ENCODE results near the gene TMPRSS11A. TPM values are rescaled to one million over a fixed set of nuclear protein-coding genes. Genes with fewer than 3 reads are reported as not detected.

The TMPRSS11A gene
- total and polyA plus RNA-seq, 2 of the 8 experiments (the other 6 are each of a cell fraction or from before 2014, with no cell fraction given) = not detected

DNA sequence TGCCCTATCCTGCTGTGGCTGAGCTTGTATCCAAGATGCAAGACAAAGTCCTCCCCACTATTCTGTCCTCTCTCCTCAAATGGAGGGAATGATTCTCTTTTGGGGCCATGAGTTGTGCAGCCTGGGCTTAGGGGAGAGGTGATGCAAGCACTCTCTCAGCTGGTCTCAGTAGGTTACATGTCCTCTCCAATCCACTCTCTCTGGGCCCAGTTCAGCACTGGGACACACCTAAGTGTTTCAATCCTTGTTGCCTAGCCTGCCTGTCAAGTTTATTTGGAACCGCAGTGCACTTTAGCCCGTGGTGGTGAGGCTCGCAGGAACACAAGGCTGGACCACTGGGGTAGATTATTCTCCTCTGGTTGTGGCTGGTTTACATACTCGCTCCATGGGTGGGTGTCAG, 55.6 kb downstream of the TMPRSS11A start:
- CTCF ChIA-PET (ENCODE audit: partially characterized antibody) = interaction anchor here (1.3 to 1.6 kb wide), 2 partner anchors 10 to 15 kb away, joined by 3 to 4 read pairs; no protein-coding TSS in a partner anchor
- H4K91ac ChIP-seq (replicated peaks; ENCODE audit: insufficient read length, low read length) = no peak overlapping the region
- WGBS, 2 experiments (ENCODE audit: extremely low coverage in 1 of 2, insufficient coverage in 1 of 2, insufficient read length in 1 of 2, insufficient replicate concordance in 2 of 2, low coverage in 1 of 2, low lambda C conversion rate in 2 of 2, missing lambda C conversion rate in 1 of 2) = 96% methylated on average over 4 of the region's 4 CpGs; no CpG with 5 or more reads in 1 of the 2 experiments
- H4K20me1 ChIP-seq (replicated peaks in 1 of 2; ENCODE audit: control insufficient read depth in 1 of 2, insufficient read depth in 2 of 2, low read length in 2 of 2) = no peaks in the 10 kb centered on the region
- FAIRE-seq = no peak
- no peak for DNase-seq (ENCODE audit: low read depth in 1 of 2, low spot score in 2 of 2)
- no peak overlapping the region for H3K4me2 ChIP-seq (ENCODE audit: insufficient read depth in 1 of 2, low read depth in 2 of 2, low read length in 2 of 2)
- no peak overlapping the region; the same call in 1 of the 2 replicates for H4K8ac ChIP-seq (ENCODE audit: extremely low read depth, insufficient read depth, low read length)
- H3K27me3 ChIP-seq (replicated peaks in 1 of 4; ENCODE audit: control insufficient read depth in 3 of 4, extremely low read depth in 1 of 4, insufficient read depth in 3 of 4, low read length in 3 of 4) = no peaks in the 10 kb centered on the region
- no peaks in the 10 kb centered on the region for H3K79me1 ChIP-seq (ENCODE audit: low read depth, low read length)
- POLR2A ChIA-PET (ENCODE audit: partially characterized antibody) = no interaction called here
- H3K79me2 ChIP-seq (ENCODE audit: control insufficient read depth in 1 of 2, insufficient read depth in 2 of 2, low read length in 2 of 2) = no peaks in the 10 kb centered on the region
- no peak overlapping the region for H3K18ac ChIP-seq (ENCODE audit: extremely low read depth, low read length)
- no peak overlapping the region for H3K14ac ChIP-seq (ENCODE audit: insufficient read length)
- no peak overlapping the region for H3K9ac ChIP-seq (replicated peaks in 1 of 4; ENCODE audit: extremely low read depth in 1 of 4, low read depth in 3 of 4, low read length in 3 of 4)
- H3K9me3 ChIP-seq (ENCODE audit: insufficient read depth in 2 of 2, low read depth in 1 of 2, low read length in 1 of 2) = no peaks in the 10 kb centered on the region
- no peak overlapping the region for H3K4me3 ChIP-seq (ENCODE audit: extremely low read depth in 1 of 4, insufficient read depth in 2 of 4, low read depth in 3 of 4, low read length in 4 of 4)
- H3K4ac ChIP-seq (replicated peaks; ENCODE audit: insufficient read length, low read depth, low read length) = no peak overlapping the region
- TF ChIP-seq TAF1 (IDR thresholded peaks at IDR 0.05; ENCODE audit: low read depth, low read length) (no peak), SIX5 (IDR thresholded peaks at IDR 0.05; ENCODE audit: low read depth, low read length) (no peak), EGR1 (IDR thresholded peaks at IDR 0.05; ENCODE audit: borderline replicate concordance, low read depth, low read length) (no peak), SAP30 (IDR thresholded peaks at IDR 0.05; ENCODE audit: insufficient read depth, insufficient replicate concordance, low read length) (no peak), TBP (IDR thresholded peaks at IDR 0.05; ENCODE audit: low read depth, low read length) (no peak), GABPA (IDR thresholded peaks at IDR 0.05; ENCODE audit: borderline replicate concordance, insufficient read depth, low read length) (no peak), SP4 (IDR thresholded peaks at IDR 0.05; ENCODE audit: low read length) (no peak), HDAC6 (IDR thresholded peaks at IDR 0.05; ENCODE audit: low read depth, low read length) (no peak)
- no peak overlapping the region for H2BK5ac ChIP-seq (ENCODE audit: low read depth, low read length)
- no peaks in the 10 kb centered on the region for H3K23me2 ChIP-seq (ENCODE audit: low read depth, low read length)
- no peak overlapping the region for H4K5ac ChIP-seq (ENCODE audit: insufficient read length, low read depth, low read length)
- no peak overlapping the region for H3K56ac ChIP-seq (replicated peaks; ENCODE audit: insufficient read length, low read depth, low read length)
- H2BK12ac ChIP-seq (ENCODE audit: low read depth, low read length) = no peak overlapping the region
- no peak overlapping the region for H3K27ac ChIP-seq (ENCODE audit: low read depth, low read length)
- no peak overlapping the region for H2AFZ ChIP-seq (ENCODE audit: low read length)
- no peak overlapping the region for H2AK5ac ChIP-seq (ENCODE audit: low read depth, low read length)
- H2BK120ac ChIP-seq (replicated peaks; ENCODE audit: low read depth, low read length) = no peak overlapping the region
- H3K36me3 ChIP-seq (ENCODE audit: control insufficient read depth in 2 of 4, insufficient read depth in 4 of 4, low read length in 3 of 4) = no peaks in the 10 kb centered on the region
- H3K23ac ChIP-seq (ENCODE audit: insufficient read length) = no peak overlapping the region
- no peak overlapping the region for H2BK20ac ChIP-seq (ENCODE audit: low read length)
- H2BK15ac ChIP-seq (ENCODE audit: low read length) = no peak overlapping the region
- H3K4me1 ChIP-seq (replicated peaks in 1 of 4; ENCODE audit: control insufficient read depth in 3 of 4, insufficient read depth in 4 of 4, low read length in 3 of 4) = no peaks in the 10 kb centered on the region

Measured in H1 (cell line).